Breast epithelium (tissue), 4 donors: ENCODE measurements around the gene ZSWIM1. TPM values are rescaled to one million over a fixed set of nuclear protein-coding genes. Genes with fewer than 3 reads are reported as not detected.

Experiments
- DNase-seq, 2 donors: peaks; one replicate each; pipeline ENCODE4 v3.0.0-alpha.2; 2019; ENCODE audit warnings: low spot score in 2 of 2
- H3K27ac ChIP-seq, 2 donors: fragments of 200-600 bp; sonication (generic) in 1 of 2; one replicate each; pipeline ENCODE4 v1.5.1; 2016 to 2019; ENCODE audit warnings: mild to moderate bottlenecking in 1 of 2
- H3K27me3 ChIP-seq, 2 donors: fragments of 200-600 bp; sonication (generic) in 1 of 2; one replicate each; pipeline versions ENCODE4 v1.5.1 to v1.6.0; 2017 to 2019; ENCODE audit warnings: control low read depth in 1 of 2, mild to moderate bottlenecking in 1 of 2
- H3K36me3 ChIP-seq: fragments of 200-600 bp; one replicate; pipeline ENCODE4 v1.5.1; 2019
- H3K4me1 ChIP-seq, 2 donors: fragments of 200-600 bp; sonication (generic); one replicate each; pipeline ENCODE4 v1.5.1; 2016 to 2019; ENCODE audit warnings: control low read depth in 1 of 2
- H3K4me3 ChIP-seq, 3 donors: fragments of 200-600 bp; sonication (generic); 1 replicate in 2 of 3; 2 replicates in 1 of 3; pipeline ENCODE4 v1.5.1; 2016 to 2019; ENCODE audit warnings: mild to moderate bottlenecking in 3 of 3, moderate library complexity in 2 of 3
- H3K9me3 ChIP-seq, 2 donors: fragments of 200-600 bp; sonication (generic) in 1 of 2; one replicate each; pipeline ENCODE4 v1.5.1; 2016 to 2019; ENCODE audit warnings: control low read depth in 1 of 2
- POLR2A ChIP-seq: fragments of 450-650 bp; IDR thresholded peaks from one replicate; pipeline ENCODE4 v1.6.1; 2016; ENCODE audit warnings: antibody characterized with exemption, mild to moderate bottlenecking, moderate library complexity
- POLR2AphosphoS5 ChIP-seq, 3 donors: sonication (generic); formaldehyde crosslinking; IDR thresholded peaks; one replicate each; pipeline ENCODE4 v1.6.1; 2017; ENCODE audit warnings: antibody characterized with exemption in 3 of 3
- intact Hi-C: fragments of 100-400 bp; cut with DNase I; formaldehyde crosslinking; loops from one replicate; pipeline ENCODE4 v1.15.1; 2023; ENCODE audit warnings: low total_unique reads
- total RNA-seq, 3 donors: library from RNA; depleted of rRNA; stranded (reverse); fragments of >200 nt; gene quantifications; one replicate each; pipeline ENCODE4 v1.1.0, GENCODE V29; 2016
- TF ChIP-seq, protein P1 (sequence below), 3 donors: fragments of 450-650 bp; IDR thresholded peaks; one replicate each; pipeline ENCODE4 v1.5.1; 2016 to 2017; ENCODE audit warnings: antibody characterized with exemption in 3 of 3, mild to moderate bottlenecking in 3 of 3, moderate library complexity in 3 of 3

The ZSWIM1 gene
- total RNA-seq, 3 donors from 2014 or later = 6.9 to 11.4 (median 7.5) TPM

GRCh38 chr20:45918182-45918737 lies 37.2 kb downstream of the ZSWIM1 start:
- H3K27ac ChIP-seq = peak overlapping the region; percentile 73 to 87
- H3K9me3 ChIP-seq = no peaks in the 10 kb centered on the region
- no peak for DNase-seq
- no peaks in the 10 kb centered on the region for H3K36me3 ChIP-seq
- H3K27me3 ChIP-seq = no peaks in the 10 kb centered on the region
- TF ChIP-seq, protein P1, sequence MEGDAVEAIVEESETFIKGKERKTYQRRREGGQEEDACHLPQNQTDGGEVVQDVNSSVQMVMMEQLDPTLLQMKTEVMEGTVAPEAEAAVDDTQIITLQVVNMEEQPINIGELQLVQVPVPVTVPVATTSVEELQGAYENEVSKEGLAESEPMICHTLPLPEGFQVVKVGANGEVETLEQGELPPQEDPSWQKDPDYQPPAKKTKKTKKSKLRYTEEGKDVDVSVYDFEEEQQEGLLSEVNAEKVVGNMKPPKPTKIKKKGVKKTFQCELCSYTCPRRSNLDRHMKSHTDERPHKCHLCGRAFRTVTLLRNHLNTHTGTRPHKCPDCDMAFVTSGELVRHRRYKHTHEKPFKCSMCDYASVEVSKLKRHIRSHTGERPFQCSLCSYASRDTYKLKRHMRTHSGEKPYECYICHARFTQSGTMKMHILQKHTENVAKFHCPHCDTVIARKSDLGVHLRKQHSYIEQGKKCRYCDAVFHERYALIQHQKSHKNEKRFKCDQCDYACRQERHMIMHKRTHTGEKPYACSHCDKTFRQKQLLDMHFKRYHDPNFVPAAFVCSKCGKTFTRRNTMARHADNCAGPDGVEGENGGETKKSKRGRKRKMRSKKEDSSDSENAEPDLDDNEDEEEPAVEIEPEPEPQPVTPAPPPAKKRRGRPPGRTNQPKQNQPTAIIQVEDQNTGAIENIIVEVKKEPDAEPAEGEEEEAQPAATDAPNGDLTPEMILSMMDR (IDR thresholded peaks at IDR 0.05) = no peak
- TF ChIP-seq POLR2A (no peak), POLR2AphosphoS5 (IDR thresholded peaks at IDR 0.05) (no peak)
- peaks cover 0 to 4% of the 10 kb centered on the region in 2 donors for H3K4me1 ChIP-seq
- intact Hi-C loops = no loop called here
- H3K4me3 ChIP-seq = no peak overlapping the region

DNA sequence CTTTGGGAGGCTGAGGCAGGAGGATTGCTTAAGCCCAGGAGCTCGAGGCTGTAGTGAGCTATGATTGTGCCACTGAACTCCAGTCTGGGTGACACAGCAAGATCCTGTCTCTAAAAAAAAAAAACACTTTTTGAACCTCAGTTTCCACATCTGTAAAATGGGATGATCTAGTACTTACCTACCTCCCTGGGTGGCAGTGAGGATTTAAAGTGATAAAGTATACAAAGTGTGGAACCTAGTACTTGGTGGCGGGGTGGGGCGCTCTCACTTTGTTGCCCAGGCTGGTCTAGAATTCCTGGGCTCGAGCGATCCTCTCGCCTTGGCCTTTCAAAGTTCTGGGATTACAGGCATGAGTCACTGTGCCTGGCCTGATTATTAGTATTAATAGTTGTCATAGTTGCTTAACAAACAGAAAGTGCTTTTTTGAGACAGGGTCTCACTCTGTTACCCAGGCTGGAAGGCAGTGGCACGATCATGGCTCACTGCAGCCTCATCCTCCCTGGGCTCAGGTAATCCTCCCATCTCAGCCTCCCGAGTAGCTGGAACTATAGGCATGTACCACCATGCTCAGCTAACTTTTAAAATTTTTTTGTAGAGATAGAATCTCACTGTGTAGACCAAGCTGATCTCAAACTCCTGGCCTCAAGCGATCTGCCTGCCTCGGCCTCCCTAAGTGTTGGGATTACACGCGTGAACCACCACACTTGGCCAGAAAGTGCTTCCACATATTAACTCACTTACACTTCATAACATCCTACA lies 37.9 kb downstream of the ZSWIM1 start:
- no peak overlapping the region for H3K4me3 ChIP-seq
- no peaks in the 10 kb centered on the region for H3K27me3 ChIP-seq
- H3K36me3 ChIP-seq = no peaks in the 10 kb centered on the region
- H3K27ac ChIP-seq = peak overlapping the region; percentile 73 to 87
- H3K4me1 ChIP-seq = peaks cover 0 to 6% of the 10 kb centered on the region in 2 donors
- DNase-seq = no peak
- TF ChIP-seq, protein P1 (IDR thresholded peaks at IDR 0.05) = no peak
- no peak for TF ChIP-seq POLR2AphosphoS5 (IDR thresholded peaks at IDR 0.05)
- no peak for TF ChIP-seq POLR2A
- no peaks in the 10 kb centered on the region for H3K9me3 ChIP-seq
- intact Hi-C loops = no loop called here

GRCh38 chr20:45919542-45920399 lies 38.7 kb downstream of the ZSWIM1 start:
- TF ChIP-seq, protein P1 (IDR thresholded peaks at IDR 0.05) = no peak
- TF ChIP-seq POLR2A (no peak), POLR2AphosphoS5 (IDR thresholded peaks at IDR 0.05) (no peak)
- no peaks in the 10 kb centered on the region for H3K36me3 ChIP-seq
- H3K27me3 ChIP-seq = no peaks in the 10 kb centered on the region
- intact Hi-C loops = no loop called here
- H3K4me1 ChIP-seq = peaks cover 0 to 7% of the 10 kb centered on the region in 2 donors
- no peaks in the 10 kb centered on the region for H3K9me3 ChIP-seq
- DNase-seq = peak in 1 of 2 donors; percentile 42
- H3K4me3 ChIP-seq = peak overlapping the region in 1 of 3 donors; percentile 5
- peak overlapping the region; percentile 73 to 87 for H3K27ac ChIP-seq

- intact Hi-C loops = no loop called here
- no peak overlapping the region for H3K4me3 ChIP-seq
- H3K9me3 ChIP-seq = no peaks in the 10 kb centered on the region
- H3K27me3 ChIP-seq = no peaks in the 10 kb centered on the region
- H3K4me1 ChIP-seq = peaks cover 0 to 7% of the 10 kb centered on the region in 2 donors
- H3K36me3 ChIP-seq = no peaks in the 10 kb centered on the region
- no peak for TF ChIP-seq POLR2AphosphoS5 (IDR thresholded peaks at IDR 0.05)
- no peak for TF ChIP-seq POLR2A
- TF ChIP-seq, protein P1 (IDR thresholded peaks at IDR 0.05) = no peak
- H3K27ac ChIP-seq = peak overlapping the region; percentile 73 to 87
- DNase-seq = no peak
These were observed 39.7 kb downstream of the ZSWIM1 start for GRCh38 chr20:45920462-45921336.
